A673 (cell line): Measurements from ENCODE around the gene PFKFB2.

ENCODE experiments used
- EZH2 ChIP-seq: fragments of 200-600 bp; sonication (generic); IDR thresholded peaks from 2 replicates; pipeline ENCODE4 v1.6.1; 2017; ENCODE audit warnings: borderline replicate concordance, low read depth, mild to moderate bottlenecking, mixed read lengths, antibody characterized with exemption, low read length; ENCODE audit not compliant: poor library complexity, severe bottlenecking
- TF ChIP-seq, protein P1 (sequence below): fragments of 300-800, 200-600 bp; sonication (generic); conservative IDR thresholded peaks from 2 replicates; pipeline ENCODE4 v1.5.1; 2017; ENCODE audit warnings: low read depth, mild to moderate bottlenecking, antibody characterized with exemption, low read length, moderate library complexity, mixed read lengths

DNA sequence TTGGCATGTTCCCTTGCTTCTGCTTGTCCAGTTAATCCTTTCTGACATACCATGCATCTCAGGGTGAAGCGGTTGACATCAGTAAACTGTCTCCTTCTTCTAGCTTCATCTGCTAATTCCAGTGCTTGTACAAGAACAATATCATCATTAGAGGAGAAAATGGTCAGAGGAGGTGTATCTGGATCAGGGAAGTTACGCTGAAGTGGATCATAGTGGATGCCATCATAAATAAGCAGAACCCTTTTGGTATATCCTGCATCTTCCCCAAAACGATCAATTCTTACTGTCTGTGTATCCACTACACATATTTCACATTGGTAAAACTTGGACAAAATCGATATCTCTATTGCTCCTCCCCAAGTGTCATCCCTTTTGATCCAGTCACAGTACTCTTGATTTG lies 4.0 kb upstream of the PFKFB2 start:
- TF ChIP-seq, protein P1, sequence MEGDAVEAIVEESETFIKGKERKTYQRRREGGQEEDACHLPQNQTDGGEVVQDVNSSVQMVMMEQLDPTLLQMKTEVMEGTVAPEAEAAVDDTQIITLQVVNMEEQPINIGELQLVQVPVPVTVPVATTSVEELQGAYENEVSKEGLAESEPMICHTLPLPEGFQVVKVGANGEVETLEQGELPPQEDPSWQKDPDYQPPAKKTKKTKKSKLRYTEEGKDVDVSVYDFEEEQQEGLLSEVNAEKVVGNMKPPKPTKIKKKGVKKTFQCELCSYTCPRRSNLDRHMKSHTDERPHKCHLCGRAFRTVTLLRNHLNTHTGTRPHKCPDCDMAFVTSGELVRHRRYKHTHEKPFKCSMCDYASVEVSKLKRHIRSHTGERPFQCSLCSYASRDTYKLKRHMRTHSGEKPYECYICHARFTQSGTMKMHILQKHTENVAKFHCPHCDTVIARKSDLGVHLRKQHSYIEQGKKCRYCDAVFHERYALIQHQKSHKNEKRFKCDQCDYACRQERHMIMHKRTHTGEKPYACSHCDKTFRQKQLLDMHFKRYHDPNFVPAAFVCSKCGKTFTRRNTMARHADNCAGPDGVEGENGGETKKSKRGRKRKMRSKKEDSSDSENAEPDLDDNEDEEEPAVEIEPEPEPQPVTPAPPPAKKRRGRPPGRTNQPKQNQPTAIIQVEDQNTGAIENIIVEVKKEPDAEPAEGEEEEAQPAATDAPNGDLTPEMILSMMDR: no peak
- TF ChIP-seq EZH2: no peak
